Activated CD8-positive, alpha-beta memory T cell treated with anti-CD3 and anti-CD28 coated beads, Interleukin-2, amount 50 U/mL, for 24 hours (primary cell): Measurements from ENCODE around the gene DUSP19.
A peak's percentile ranks its signal among the peaks of the same experiment; 100 is the strongest.

ENCODE experiments used
- DNase-seq: peaks from one replicate; pipeline ENCODE4 v3.0.0-alpha.2; 2020; ENCODE audit errors: extremely low read depth

The DUSP19 gene

DNA sequence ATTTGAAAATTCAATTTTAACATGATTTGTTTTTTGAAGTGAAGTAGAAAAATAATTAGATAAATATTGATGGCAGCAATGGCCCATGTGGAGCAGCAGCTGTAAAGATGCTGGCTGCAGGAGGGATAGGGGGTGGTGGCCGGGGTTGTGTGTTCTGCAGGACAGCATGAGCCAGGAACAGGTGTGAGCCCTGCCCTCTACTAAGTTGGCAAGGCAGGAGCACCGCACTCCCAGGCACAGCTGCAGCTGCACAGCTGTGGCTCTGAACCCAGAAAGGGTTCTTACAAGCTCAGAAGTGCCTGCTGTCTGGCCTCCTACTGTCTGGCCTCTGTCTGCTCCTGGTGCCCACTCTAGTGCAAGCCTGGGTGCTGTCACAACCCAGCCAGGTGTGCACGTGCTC, 10.0 kb upstream of the DUSP19 start:
- no peak for DNase-seq

DNA sequence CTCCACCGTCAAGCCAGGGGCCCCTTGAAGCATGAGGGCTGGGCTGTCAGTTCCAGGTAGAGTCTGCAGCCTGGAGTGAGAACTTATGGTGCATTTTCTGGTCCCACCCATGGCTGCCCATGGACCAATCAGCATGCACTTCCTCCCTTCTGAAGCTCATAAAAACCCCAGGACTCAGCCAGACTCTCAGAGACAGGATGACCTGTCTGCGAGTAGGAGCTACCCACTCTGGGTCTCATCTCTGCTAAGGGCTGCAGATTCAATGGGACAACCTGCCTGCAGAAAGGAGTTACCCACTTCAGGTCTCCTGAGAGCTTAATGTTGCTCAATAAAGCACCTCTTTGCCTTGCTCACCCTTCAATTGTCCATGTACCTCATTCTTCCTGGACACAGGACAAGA, 9.4 kb upstream of the DUSP19 start:
- no peak for DNase-seq

DNA sequence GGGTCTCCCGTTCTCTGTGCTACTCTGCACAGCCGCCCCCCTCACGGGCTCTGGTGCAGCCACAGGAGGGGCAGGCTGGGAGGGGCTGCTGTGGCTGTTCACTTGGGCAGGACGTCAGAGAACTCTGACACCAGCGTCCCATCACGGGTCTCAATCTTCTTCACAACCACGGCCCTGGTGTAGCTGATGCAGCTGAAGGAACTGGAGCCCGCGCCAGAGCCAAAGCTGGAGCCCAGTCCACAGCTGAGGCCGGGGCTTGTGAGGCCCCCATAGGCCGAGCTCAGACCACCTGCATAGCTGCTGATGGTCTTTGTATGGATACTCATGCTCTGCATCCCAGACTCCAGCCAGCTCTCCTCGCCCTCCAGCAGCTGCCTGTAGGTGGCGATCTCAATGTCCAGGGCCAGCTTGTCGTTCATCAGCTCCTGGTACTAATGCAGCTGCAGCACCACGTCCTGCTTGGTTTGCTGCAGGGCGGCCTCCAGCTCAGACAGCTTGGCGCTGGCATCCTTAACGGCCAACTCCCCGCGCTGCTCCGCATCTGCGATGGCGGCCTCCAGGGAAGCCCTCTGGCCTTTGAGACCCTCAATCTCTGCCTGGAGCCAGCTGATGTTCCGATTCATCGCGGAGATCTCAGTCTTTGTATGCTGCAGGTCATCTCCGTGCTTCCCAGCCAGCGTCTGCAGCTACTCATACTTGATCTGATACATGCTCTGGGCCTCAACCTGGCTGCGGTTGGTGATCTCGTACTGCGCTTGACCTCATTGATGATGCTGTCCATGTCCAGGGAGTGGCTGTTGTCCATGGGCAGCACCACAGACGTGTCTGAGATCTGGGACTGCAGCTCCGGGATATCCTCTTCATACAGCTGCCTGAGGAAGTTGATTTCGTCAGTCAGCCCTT, 7.4 kb upstream of the DUSP19 start:
- no peak for DNase-seq

DNA sequence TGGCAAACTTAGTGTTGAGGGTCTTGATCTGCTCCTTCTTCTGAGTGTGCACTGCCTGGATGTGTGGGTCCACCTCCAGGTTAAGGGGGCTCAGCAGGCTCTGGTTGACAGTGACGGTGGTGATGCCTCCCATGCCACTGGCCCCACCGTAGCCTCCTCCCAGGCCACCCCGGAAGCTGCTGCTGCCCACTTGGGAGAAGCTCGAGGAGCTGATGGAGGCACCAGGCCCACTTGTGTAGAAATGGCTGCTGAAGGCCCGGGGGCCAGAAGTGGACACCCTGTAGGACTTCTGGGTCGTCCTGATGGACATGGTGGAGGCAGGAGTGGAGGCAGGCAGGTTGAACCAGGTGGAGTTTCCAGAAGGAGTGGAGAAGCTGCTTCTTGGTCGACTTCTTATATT, 6.4 kb upstream of the DUSP19 start:
- no peak for DNase-seq

DNA sequence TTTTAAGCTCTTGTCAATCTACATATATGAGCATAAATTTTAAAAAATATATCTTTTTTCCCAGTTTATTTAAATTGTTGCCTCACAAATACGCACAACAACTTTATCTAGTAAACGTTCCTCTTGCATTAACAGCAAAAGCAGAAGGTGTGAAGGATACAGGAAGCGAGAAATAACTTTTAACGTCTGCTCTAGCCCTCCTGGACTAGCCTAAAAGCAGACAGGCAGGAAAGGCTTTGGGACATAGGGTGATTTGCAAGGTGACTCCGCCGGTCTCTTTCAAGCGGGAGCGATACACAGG, 434 bp upstream of the DUSP19 start:
- no peak for DNase-seq

DNA sequence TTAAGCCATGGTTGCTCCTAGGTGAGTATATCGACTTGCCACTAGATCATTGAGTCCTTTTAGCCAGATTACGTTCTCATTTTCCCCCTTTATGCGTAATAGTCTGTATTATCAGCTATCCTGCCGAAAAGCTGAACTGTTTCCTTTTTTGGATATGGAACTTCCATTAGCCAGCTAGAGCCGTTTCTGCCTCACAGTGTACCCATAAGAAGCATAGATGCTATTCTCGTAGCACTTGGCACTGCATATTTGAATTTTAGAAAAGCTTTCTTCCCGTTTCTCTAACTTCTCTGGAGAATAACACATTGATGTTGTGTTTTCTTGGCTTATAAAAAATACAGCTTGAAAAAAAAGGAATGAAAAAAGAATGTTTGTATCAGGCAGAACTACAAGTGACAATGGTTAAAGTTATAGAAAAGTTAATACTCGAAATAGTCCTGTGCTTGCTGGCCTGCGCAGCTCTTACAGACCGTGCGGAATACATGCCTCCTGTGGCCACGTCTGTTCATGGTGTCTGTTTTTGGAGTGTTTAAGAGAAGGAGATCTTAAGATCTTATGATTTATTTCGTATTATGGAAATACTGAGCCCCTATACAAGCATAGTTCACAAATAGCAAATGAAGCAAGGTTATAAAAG, 710 bp downstream of the DUSP19 start:
- DNase-seq, result no peak

DNA sequence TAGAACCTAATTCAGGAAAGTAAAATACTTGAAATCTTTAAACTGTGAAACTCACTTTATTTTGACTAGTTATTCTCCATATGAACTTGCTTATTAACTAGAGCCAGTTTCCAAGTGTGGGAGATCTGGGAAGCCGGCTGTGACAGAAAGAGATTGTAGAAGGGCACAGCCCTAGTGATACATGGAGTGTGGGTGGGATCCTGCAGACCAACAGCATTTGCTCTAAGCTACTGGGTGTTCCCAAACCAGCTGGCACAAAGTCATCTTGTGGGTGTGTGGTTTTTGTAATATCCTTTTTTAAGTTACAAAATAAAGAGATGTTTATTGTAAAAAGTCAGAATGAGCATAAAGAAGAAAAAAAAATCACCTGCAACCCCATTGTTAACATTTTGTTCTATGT, 3.4 kb downstream of the DUSP19 start:
- no peak for DNase-seq

DNA sequence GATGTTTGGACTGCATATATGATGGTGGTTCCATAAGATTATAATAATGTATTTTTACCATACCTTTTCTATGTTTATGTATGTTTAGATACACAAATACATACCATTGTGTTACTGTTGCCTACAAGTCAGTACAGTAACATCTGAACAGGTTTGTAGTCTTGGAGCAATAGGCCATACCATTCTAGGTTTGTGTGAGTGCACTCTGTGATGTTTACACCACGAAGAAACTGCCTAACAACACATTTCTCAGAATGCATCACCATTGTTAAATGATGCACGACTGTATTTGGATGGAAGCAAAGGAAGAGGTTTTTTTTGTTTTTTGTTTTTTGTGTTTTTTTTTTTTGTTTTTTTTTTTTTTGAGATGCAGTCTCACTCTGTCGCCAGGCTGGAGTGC, 9.5 kb downstream of the DUSP19 start:
- no peak for DNase-seq

DNA sequence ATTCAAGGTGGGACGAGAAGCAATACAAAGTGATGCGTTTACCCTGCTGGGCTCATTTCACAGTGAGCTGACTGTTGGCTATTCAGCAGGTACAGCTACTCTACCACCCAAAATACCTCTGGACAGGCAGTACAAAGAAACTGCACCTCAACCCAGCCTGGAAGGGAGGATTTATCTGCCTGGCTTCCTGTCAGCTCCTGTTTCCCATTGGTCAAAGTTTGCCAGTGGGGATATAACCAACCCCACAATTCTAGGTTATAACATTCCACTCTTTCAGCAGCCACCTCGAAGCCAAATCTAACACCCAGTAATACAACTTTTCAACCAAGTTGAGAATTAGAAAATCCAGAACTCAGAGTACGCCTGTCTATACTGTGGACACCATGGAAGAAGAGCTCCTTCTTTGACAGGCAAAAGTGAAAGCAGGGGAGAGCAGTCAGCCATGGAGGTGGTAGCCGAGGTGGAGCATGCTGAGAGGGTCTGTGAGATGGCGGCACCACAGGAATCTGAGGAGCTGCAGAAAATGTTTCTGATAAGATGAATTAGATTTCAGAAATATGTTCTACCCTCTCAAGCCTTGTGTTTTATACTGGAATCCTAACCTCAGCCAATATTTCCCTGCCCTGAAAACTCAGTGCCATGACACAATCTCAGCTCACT, 10.8 kb downstream of the DUSP19 start:
- DNase-seq, result no peak

DNA sequence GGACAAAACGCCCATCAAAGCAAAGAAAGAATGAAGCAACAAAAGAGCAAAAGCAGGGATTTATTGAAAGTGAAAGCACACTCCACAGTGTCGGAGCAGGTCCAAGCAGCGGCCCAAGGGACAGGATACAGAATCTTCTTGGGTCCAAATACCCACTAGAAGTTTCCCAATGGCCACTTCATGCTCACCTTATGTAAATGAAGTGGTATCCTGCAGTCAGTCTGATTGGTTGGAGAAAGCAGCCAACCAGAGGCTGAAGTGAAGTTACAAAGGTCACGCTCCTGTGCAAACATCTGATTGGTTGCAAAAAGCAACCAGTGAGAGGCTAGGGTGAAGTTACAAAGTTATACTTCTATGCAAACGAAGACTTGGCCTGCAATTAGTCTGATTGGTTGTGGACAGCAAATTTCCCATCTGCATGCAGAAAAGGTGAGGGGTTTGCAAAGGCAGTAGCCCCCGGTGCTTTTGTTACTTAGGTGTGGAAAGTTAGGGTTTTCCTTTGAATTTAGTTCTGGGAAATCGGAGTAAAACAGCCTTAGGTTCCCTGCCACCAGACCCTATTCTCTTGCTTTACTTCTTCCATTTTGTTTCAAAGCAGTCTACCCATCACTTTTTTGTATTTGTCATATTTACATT, 12.9 kb downstream of the DUSP19 start:
- no peak for DNase-seq

DNA sequence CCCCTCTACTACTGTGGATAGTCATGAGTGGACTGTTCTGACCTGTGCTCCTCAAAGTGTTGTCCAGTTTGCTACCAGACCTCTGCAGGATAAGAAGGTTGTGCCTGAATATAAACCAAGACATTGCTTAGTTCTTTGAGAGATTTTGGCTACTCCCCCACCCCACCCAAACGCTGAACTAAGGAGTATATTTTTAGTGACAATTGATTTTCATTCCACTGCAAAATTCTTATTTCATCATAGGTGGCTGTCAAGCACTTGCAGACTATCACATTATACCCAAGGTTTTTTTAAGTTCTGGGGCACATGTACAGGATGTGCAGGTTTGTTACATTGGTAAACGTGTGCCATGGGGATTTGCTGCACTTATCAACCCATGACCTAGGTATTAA, 13.4 kb downstream of the DUSP19 start:
- no peak for DNase-seq

DNA sequence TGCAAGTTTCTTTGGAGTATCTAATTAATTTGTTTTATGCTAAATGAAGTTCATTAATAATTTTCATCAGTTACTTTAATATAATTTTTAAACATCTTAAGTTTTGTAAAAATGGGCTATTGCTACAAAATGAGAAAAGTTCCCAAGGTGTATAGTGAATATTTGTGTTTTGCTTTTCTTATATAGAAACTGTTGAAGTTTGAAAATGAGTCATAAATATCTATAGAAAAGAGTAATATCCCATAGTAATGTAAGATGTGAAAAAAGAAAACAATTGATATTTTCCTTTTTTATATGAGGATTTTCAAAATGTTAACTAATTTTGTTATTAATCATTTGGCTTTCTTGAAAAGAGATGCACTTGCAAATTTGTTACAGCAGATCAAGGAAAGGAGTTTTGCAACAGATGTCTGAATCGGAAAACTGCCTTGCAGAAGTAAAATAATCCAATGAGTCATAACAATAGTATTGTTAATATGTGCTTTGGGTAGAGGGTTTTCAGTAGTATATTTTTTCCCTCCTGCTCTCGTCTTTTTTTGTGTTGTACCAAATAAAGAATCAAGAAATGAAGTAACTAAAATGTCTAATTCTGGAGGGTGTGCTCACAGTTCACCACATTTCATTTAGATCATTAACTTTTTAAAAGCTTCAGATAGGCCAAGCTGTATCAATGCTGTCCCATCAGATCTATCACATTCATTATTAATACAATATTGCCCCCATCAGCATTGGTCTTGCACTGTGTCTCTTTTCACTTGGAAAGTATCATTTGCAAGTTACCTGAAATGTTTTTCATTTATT, 15.5 kb downstream of the DUSP19 start:
- DNase-seq, result no peak

DNA sequence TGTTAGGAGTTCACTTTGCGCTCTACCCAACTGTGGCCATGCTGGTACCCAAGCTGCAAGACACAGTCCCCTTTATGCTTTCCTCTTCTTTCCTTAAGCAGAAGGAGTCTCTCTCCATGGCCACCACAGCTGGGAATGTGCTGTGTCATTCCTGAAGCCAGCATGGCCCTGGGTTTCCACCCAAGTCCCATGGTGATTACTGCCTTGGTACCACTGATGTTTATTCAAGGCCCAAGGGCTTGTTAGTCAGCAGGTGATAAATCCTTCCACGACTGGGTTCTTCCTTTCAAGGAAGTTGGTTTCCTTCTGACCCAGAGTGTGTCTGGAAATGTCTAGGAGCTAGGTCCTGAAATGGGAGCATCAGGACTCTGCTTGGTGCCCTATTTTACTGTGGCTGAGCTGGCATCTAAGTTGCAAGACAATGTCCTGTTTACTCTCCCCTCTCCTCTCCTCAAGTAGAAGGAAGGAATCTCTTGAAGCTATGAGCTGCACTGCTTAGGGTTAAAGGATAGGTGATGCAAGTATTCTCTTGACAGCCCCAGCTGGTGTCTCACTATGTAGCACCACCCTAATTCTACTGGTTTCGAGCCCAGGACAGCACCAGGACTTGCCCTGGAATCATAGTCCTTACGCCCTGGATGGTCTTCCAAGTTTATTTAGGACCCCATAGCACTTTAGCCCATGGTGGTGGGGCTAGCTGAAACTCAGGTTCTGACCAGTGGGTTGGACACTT, 27.0 kb downstream of the DUSP19 start:
- DNase-seq, result no peak

DNA sequence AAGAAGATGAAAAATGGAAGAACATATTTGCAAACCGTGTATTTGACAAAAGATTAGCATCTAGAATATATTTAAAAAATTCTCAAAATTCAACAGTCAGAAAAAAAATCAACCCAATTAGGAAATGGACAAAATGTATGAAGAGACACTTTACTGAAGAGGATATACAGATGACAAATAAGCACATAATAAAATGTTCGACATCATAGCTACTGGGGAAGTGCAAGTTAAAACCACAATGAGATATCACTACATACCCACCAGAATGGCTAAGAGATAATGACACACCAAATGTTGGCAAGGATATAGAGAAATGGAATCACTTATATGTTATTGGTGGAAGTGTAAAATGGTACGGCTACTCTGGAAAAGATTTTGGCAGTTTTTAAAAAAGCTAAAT, 34.0 kb downstream of the DUSP19 start:
- no peak for DNase-seq

DNA sequence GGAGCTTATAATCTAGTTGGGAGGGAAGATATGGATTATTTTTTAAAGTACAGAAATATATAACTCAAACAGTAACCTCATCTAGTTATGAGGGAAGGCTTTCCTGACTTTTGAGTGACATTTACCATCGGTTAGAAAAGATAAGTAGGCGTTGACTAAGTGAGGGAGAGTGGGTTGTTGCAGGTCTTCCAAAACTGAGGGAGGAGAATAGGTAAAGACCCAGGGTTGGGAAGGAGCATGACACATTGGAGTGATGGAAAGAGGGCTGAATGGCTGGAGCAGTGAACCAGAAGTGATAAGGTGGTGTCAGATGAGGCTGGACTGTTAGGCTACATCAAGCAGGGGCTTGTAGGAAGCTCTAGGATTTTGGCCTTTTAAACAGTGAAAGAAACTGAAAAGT, 35.1 kb downstream of the DUSP19 start:
- DNase-seq, result no peak

DNA sequence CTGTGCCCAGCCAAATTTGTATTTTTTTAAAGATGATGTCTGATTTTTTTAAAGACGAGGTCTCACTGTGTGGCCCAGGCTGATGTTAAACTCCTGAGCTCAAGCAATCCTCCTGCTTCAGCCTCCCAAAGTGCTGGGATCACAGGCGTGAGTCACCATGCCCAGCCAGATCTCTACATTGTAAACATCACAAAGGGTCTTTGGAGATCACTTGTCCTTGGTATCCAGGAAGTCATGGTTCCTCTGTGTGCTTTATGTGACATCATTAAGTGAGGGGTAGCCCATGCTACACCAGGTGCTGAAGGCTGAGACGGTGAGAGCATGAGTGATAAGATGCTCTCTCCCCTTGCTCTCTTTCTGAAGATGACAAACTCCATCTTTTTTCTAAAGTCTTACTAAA, 38.7 kb downstream of the DUSP19 start:
- DNase-seq, result no peak

DNA sequence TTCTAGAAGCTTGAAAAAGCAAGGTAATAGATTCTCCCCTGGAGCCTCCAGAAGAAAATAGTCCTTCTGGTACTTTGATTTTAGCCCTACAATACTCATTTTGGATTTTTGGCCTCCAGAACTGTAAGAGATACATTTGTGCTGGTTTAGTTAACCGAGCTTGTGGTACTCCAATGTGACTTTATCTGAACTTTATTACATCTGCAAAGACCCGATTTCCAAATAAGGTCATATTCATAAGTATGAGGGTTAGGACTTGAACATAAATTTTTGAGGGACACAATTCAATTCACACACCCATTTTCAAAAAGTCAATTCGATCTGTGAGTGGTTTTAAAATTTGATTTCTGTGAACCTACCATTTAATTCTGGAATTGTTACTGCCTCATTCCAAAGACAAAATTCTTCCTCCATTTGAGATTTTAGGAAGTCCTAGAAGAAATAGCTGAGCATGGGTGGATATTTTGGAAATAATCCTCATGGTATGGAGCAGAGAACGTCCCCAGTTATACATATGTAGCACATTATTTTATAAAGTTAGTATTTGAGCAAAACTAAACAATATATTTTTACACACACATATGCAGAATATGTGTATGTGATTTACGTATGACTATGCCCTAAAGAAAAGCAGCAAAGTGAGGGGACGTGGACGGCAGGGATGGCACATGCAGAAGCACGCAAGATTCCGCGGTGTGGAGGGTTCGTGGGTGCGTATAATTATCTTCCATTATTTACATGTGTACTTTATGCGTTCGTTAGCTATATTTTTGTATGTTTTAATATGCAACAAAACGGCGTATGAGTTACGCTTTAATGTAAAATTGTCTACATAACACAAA, 44.8 kb downstream of the DUSP19 start:
- no peak for DNase-seq

DNA sequence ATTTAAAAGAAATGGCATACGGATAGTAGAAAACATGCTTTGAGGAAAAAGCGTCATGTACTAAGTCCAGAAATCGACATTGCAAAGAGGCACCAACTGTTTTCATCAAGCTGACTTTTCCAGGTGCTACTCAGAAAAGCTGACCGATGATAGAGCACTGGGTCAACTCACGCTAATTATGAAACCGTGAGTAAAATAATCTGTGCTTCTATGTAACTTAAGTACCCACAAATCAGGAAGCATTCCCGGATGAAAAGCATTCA, 45.3 kb downstream of the DUSP19 start:
- DNase-seq, result no peak

DNA sequence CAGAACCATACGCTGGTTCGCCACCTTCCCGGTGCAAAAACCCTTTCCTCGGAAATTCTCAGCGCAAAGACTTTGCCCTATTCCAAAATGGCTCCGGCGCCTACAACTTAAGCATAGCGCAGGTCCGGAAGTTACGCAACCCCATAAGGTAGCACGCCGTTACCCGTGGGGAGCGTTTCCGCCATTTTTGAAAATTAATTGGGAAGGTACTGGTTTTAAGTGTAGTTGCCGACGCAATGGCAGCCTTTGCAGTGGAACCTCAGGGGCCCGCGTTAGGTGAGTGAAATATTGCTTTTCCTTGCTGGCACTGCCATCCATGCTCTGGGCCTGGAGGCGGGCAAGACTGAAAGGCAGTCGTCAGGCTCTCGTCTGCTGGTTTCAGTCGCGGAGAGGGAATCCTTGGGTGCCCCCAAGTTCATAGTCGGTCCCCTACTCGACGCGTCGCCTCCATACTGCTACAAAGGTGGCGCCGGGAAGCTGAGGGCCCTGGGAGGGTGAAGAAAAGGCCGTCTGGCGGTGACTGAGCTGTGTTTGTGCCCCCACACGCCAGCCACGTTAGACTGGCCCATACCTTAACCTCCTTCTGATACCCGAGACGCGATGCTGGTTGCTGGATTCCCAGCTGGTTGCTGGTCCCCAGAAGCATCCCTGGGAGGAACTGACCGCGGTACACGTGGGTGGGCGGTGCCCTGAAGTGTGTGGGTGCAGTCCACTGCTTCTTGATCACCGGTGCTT, 45.8 kb downstream of the DUSP19 start, which contains the start of gene NUP35:
Gene NUP35, plus strand, starts transcription at position 222 of the 735 bp plus-strand sequence. Its CDS starts 15 bp downstream, at position 237.
- DNase-seq, result peak; percentile 74

DNA sequence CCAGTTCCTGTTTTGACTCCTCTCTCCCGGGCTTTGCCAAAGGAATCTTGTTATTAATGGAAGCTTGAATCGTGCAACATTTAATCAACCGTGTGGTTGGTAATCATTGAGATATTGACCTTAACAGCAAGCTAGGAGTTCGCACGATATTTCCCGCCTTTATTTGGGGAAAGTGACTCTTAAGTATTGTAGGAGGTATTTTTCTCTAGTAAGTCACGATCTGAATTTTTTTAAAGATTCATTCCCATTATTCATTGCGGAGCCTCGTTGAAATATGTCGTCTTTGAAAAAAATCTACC, 46.4 kb downstream of the DUSP19 start:
- DNase-seq, result no peak
